HepG2 (cell line): ENCODE data around the gene SLC6A7. TPM values are rescaled to one million over a fixed set of nuclear protein-coding genes. Genes with fewer than 3 reads are reported as not detected.

Experiments used
- ATAC-seq: fragments of 200-7000 bp; cut with Tn5 transposase; 3 replicates; pipeline ENCODE4 v1.9.1; 2020; ENCODE audit warnings: mild to moderate bottlenecking, moderate library complexity
- BruUV-seq: library from RNA; stranded (reverse); fragments of 400-500 nt; replicated peaks from 2 replicates; lab custom pipeline; 2021; lab: Mats Ljungman, UMichigan
- CTCF ChIA-PET: fragments of 300-600 bp; formaldehyde crosslinking; extraction: SDS; loops from one replicate; lab custom pipeline; 2021; ENCODE audit warnings: low total read pairs, inconsistent platforms, low intra/inter-chr PET ratio; lab: Yijun Ruan, JAX
- POLR2A ChIA-PET: fragments of 350-600 bp; sonication (Branson Sonifier 250); formaldehyde crosslinking; loops from one replicate; lab custom pipeline; 2020; ENCODE audit warnings: antibody characterized with exemption, inconsistent platforms; lab: Yijun Ruan, JAX
- DNase-seq: peaks from one replicate; pipeline ENCODE4 v3.0.0-alpha.2; 2015; ENCODE audit warnings: low spot score
- FAIRE-seq: peaks from 3 replicates; lab custom pipeline; 2011; peaks lifted over from hg19 to GRCh38; lab: Jason Lieb, UNC
- H2AFZ ChIP-seq: one replicate; pipeline ENCODE4 v1.6.1; 2011; ENCODE audit warnings: low read length, inconsistent platforms
- H3K27ac ChIP-seq: fragments of 300-600 bp; 3 replicates; pipeline ENCODE4 v1.8.0; 2011; ENCODE audit warnings: mixed run types, mild to moderate bottlenecking, mixed read lengths, low read length, inconsistent platforms; ENCODE audit not compliant: insufficient read depth; ENCODE audit errors: extremely low read length
- H3K27me3 ChIP-seq, 2 experiments: fragments of 200-600 bp in 1 of 2; 2 replicates in 1 of 2; 3 replicates in 1 of 2; pipeline versions ENCODE4 v1.6.0 to v1.8.0; 2011; ENCODE audit warnings: low read length in 2 of 2, mild to moderate bottlenecking in 2 of 2, moderate library complexity in 2 of 2, inconsistent platforms in 1 of 2; ENCODE audit not compliant: insufficient read depth in 2 of 2, control insufficient read depth in 1 of 2
- H3K36me3 ChIP-seq, 2 experiments: fragments of 200-600 bp in 1 of 2; replicated peaks in 1 of 2; 2 replicates in 1 of 2; 3 replicates in 1 of 2; pipeline versions ENCODE4 v1.5.1 to v1.8.0; 2011; ENCODE audit warnings: low read length in 2 of 2, inconsistent platforms in 1 of 2; ENCODE audit not compliant: insufficient read depth in 2 of 2, control insufficient read depth in 1 of 2
- H3K4me1 ChIP-seq: 2 replicates; pipeline ENCODE4 v1.5.1; 2012; ENCODE audit warnings: low read length, inconsistent platforms; ENCODE audit not compliant: insufficient read depth
- H3K4me2 ChIP-seq: 2 replicates; pipeline ENCODE4 v1.6.0; 2011; ENCODE audit warnings: low read depth, low read length, inconsistent platforms
- H3K4me3 ChIP-seq, 3 experiments: fragments of 200-600 bp in 1 of 3; sonication (generic), shearing (Covaris generic) in 1 of 3; replicated peaks in 1 of 3; 2 replicates each; pipeline ENCODE4 v1.5.1; 2011 to 2016; ENCODE audit warnings: low read length in 3 of 3, inconsistent platforms in 2 of 3, low read depth in 2 of 3, mild to moderate bottlenecking in 2 of 3, control low read depth in 1 of 3, mixed read lengths in 1 of 3; ENCODE audit not compliant: insufficient read depth in 1 of 3
- H3K79me2 ChIP-seq: one replicate; pipeline ENCODE4 v1.6.1; 2011; ENCODE audit warnings: low read length, inconsistent platforms; ENCODE audit not compliant: insufficient read depth
- H3K9ac ChIP-seq: 2 replicates; pipeline ENCODE4 v1.6.0; 2011; ENCODE audit warnings: mild to moderate bottlenecking, low read depth, low read length, inconsistent platforms; ENCODE audit not compliant: insufficient read depth
- H3K9me3 ChIP-seq: 2 replicates; pipeline ENCODE4 v1.5.1; 2012; ENCODE audit warnings: mild to moderate bottlenecking, low read length
- H4K20me1 ChIP-seq: 2 replicates; pipeline ENCODE4 v1.6.0; 2011; ENCODE audit warnings: inconsistent platforms, mild to moderate bottlenecking, low read length, moderate library complexity; ENCODE audit not compliant: insufficient read depth
- FOXK1 ChIP-seq: sonication (generic); formaldehyde crosslinking; IDR thresholded peaks from 2 replicates; pipeline ENCODE4 v1.4.0; 2020; ENCODE audit warnings: low read depth, missing genetic modification reagents, borderline replicate concordance
- HNRNPK ChIP-seq: fragments of 200-400 bp; formaldehyde crosslinking; IDR thresholded peaks from 2 replicates; pipeline ENCODE4 v1.6.1; 2018; ENCODE audit warnings: low read length, low read depth, moderate library complexity, mild to moderate bottlenecking; ENCODE audit not compliant: poor library complexity, severe bottlenecking
- KMT2A ChIP-seq: sonication (generic); formaldehyde crosslinking; IDR thresholded peaks from 2 replicates; pipeline ENCODE4 v1.4.0; 2020; ENCODE audit warnings: missing genetic modification reagents
- MATR3 ChIP-seq: sonication (generic); formaldehyde crosslinking; IDR thresholded peaks from 2 replicates; pipeline ENCODE4 v1.4.0; 2020; ENCODE audit warnings: missing genetic modification reagents
- MEF2D ChIP-seq: sonication (generic); formaldehyde crosslinking; IDR thresholded peaks from 2 replicates; pipeline ENCODE4 v1.5.1; 2020; ENCODE audit warnings: mild to moderate bottlenecking, missing genetic modification reagents
- NR2F6 ChIP-seq, 2 experiments: IDR thresholded peaks; 2 replicates each; pipeline ENCODE4 v1.6.1; 2016; ENCODE audit warnings: antibody characterized with exemption in 1 of 2, mild to moderate bottlenecking in 1 of 2
- SIX4 ChIP-seq: sonication (generic); formaldehyde crosslinking; IDR thresholded peaks from 2 replicates; pipeline ENCODE4 v1.4.0; 2020; ENCODE audit warnings: missing genetic modification reagents
- SMAD3 ChIP-seq: sonication (generic); formaldehyde crosslinking; IDR thresholded peaks from 2 replicates; pipeline ENCODE4 v1.4.0; 2020; ENCODE audit warnings: missing genetic modification reagents
- SP140L ChIP-seq: sonication (generic); formaldehyde crosslinking; IDR thresholded peaks from 2 replicates; pipeline ENCODE4 v1.4.0; 2020; ENCODE audit warnings: missing genetic modification reagents, borderline replicate concordance
- TCF7 ChIP-seq: sonication (generic); IDR thresholded peaks from 2 replicates; pipeline ENCODE4 v1.6.1; 2016; ENCODE audit warnings: antibody characterized with exemption, low read depth
- THAP11 ChIP-seq: IDR thresholded peaks from 2 replicates; pipeline ENCODE4 v1.6.1; 2016; ENCODE audit warnings: missing biosample characterization, missing genetic modification reagents
- ZNF496 ChIP-seq: sonication (generic); formaldehyde crosslinking; IDR thresholded peaks from 2 replicates; pipeline ENCODE4 v1.8.1; 2023; ENCODE audit warnings: mild to moderate bottlenecking, moderate library complexity, missing genetic modification reagents; ENCODE audit not compliant: insufficient replicate concordance
- ZNF773 ChIP-seq: sonication (generic); formaldehyde crosslinking; IDR thresholded peaks from 2 replicates; pipeline ENCODE4 v1.4.0; 2020; ENCODE audit warnings: missing genetic modification reagents, borderline replicate concordance
- ZNF839 ChIP-seq: sonication (generic); formaldehyde crosslinking; IDR thresholded peaks from 2 replicates; pipeline ENCODE4 v1.4.0; 2020; ENCODE audit warnings: missing genetic modification reagents, mild to moderate bottlenecking, borderline replicate concordance
- WGBS: methylation state at CpG from one replicate; pipeline ENCODE4 v1.1.6; 2017; ENCODE audit warnings: low lambda C conversion rate; 5-methylcytosine and 5-hydroxymethylcytosine counted together
- in situ Hi-C: cut with HindIII; loops from 2 replicates; pipeline ENCODE4 v1.10.0; 2017; ENCODE audit warnings: low pct_unique_long_range_greater_than_20kb; ENCODE audit not compliant: extremely low pct_ligation_motif_present
- intact Hi-C: fragments of 100-400 bp; cut with micrococcal nuclease; formaldehyde crosslinking; loops from one replicate; pipeline ENCODE4 v1.10.0; 2022; ENCODE audit not compliant: unreplicated experiment
- polyA plus RNA-seq, 8 experiments: library from polyadenylated mRNA; depleted of rRNA in 3 of 8; stranded (reverse) in 7 of 8; unstranded in 1 of 8; fragments of >200 nt; fragmentation: Illumina TruSeq in 4 of 8; extraction: Trizol in 4 of 8; gene quantifications; 2 replicates each; pipeline versions ENCODE4 v1.2.1 to v1.2.3, GENCODE V29; 2011 to 2016; ENCODE audit warnings: low read depth in 4 of 8, missing spikeins in 1 of 8, mixed read lengths in 1 of 8; ENCODE audit not compliant: insufficient read depth in 1 of 8
- total RNA-seq, 5 experiments: library from RNA; depleted of rRNA; stranded (reverse); fragments of >200 nt; fragmentation: Illumina TruSeq; extraction: Trizol; gene quantifications; 2 replicates each; pipeline ENCODE4 v1.2.3, GENCODE V29; 2016; ENCODE audit warnings: low read depth in 1 of 5
- TF ChIP-seq, protein P1 (sequence below): fragments of 450-650 bp; IDR thresholded peaks from 2 replicates; pipeline ENCODE4 v1.6.1; 2017; ENCODE audit warnings: mild to moderate bottlenecking
- TF ChIP-seq, protein P2 (sequence below): sonication (generic); formaldehyde crosslinking; IDR thresholded peaks from 2 replicates; pipeline ENCODE4 v1.8.1; 2022; ENCODE audit warnings: mild to moderate bottlenecking, missing genetic modification reagents

The SLC6A7 gene
- total and polyA plus RNA-seq, 2 of the 13 experiments (the other 11 are each of a cell fraction or from before 2014, with no cell fraction given), result not detected

- ATAC-seq (no peak), DNase-seq (no peak), FAIRE-seq (no peak)
- Histone ChIP-seq H3K9me3 (no peaks in the 10 kb centered on the region), H4K20me1 (no peaks in the 10 kb centered on the region), H3K27ac (no peak overlapping the region), H3K9ac (no peak overlapping the region), H3K27me3 (peaks cover 1 to 52% of the 10 kb centered on the region in 2 experiments; a peak in 4 of 5 replicates), H3K4me1 (peaks cover 18% of the 10 kb centered on the region), H3K4me3 (no peak overlapping the region), H2AFZ (no peak overlapping the region), H3K36me3 (no peaks in the 10 kb centered on the region), H3K79me2 (no peaks in the 10 kb centered on the region), H3K4me2 (no peak overlapping the region)
- in situ Hi-C loops, result loop anchor here (5.0 kb wide), 2 partner anchors 58 to 93 kb away; no protein-coding TSS in a partner anchor
- intact Hi-C loops, result no loop called here
- no peak for TF ChIP-seq MEF2D (CRISPR knock-in tag)
- no peak for TF ChIP-seq NR2F6 (IDR thresholded peaks at IDR 0.05)
- TF ChIP-seq NR2F6 (CRISPR knock-in tag; IDR thresholded peaks at IDR 0.05), result no peak
- TF ChIP-seq THAP11 (CRISPR knock-in tag), result no peak
- no peak for TF ChIP-seq FOXK1
- no peak for TF ChIP-seq ZNF839
- TF ChIP-seq ZNF496 (CRISPR knock-in tag), result no peak
- TF ChIP-seq, protein P1, sequence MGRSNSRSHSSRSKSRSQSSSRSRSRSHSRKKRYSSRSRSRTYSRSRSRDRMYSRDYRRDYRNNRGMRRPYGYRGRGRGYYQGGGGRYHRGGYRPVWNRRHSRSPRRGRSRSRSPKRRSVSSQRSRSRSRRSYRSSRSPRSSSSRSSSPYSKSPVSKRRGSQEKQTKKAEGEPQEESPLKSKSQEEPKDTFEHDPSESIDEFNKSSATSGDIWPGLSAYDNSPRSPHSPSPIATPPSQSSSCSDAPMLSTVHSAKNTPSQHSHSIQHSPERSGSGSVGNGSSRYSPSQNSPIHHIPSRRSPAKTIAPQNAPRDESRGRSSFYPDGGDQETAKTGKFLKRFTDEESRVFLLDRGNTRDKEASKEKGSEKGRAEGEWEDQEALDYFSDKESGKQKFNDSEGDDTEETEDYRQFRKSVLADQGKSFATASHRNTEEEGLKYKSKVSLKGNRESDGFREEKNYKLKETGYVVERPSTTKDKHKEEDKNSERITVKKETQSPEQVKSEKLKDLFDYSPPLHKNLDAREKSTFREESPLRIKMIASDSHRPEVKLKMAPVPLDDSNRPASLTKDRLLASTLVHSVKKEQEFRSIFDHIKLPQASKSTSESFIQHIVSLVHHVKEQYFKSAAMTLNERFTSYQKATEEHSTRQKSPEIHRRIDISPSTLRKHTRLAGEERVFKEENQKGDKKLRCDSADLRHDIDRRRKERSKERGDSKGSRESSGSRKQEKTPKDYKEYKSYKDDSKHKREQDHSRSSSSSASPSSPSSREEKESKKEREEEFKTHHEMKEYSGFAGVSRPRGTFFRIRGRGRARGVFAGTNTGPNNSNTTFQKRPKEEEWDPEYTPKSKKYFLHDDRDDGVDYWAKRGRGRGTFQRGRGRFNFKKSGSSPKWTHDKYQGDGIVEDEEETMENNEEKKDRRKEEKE, result no peak
- TF ChIP-seq MATR3 (CRISPR knock-in tag), result no peak
- TF ChIP-seq ZNF773 (CRISPR knock-in tag), result no peak
- TF ChIP-seq TCF7, result no peak
- TF ChIP-seq, protein P2, sequence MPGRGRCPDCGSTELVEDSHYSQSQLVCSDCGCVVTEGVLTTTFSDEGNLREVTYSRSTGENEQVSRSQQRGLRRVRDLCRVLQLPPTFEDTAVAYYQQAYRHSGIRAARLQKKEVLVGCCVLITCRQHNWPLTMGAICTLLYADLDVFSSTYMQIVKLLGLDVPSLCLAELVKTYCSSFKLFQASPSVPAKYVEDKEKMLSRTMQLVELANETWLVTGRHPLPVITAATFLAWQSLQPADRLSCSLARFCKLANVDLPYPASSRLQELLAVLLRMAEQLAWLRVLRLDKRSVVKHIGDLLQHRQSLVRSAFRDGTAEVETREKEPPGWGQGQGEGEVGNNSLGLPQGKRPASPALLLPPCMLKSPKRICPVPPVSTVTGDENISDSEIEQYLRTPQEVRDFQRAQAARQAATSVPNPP (CRISPR knock-in tag), result no peak
- TF ChIP-seq HNRNPK, result no peak
- no peak for TF ChIP-seq KMT2A (CRISPR knock-in tag)
- TF ChIP-seq SP140L, result no peak
- no peak for TF ChIP-seq SMAD3 (CRISPR knock-in tag)
- TF ChIP-seq SIX4, result no peak
- BruUV-seq, result no TSS peak
- POLR2A ChIA-PET, result no interaction called here
- CTCF ChIA-PET, result no interaction called here
- WGBS, result 0% methylated on average over 2 of the region's 2 CpGs
Observed at GRCh38 chr5:150219861-150220260, 30.0 kb downstream of the SLC6A7 start.
